ENCODE data around the gene PELI3.

Gene PELI3

GRCh38 chr11:66466225-66467033 is at the start of gene PELI3:
Gene PELI3 (plus strand): TSS chr11:66466905. CDS start chr11:66468129, 1,224 bp downstream.
- H3K27ac ChIP-seq (ENCODE audit: low read depth, low read length): peak within 1 kb of the TSS; percentile 46
- peak within 1 kb of the TSS; percentile 54 to 81 (median 78) for H3K4me3 ChIP-seq (ENCODE audit: low read depth in 1 of 5, low read length in 5 of 5)
- H3K27me3 ChIP-seq (ENCODE audit: control insufficient read depth in 5 of 5, insufficient read depth in 4 of 5, low read length in 5 of 5): no peaks in the 10 kb centered on the region
- peak within 1 kb of the TSS in 4 of 5 donors; percentile 68 to 82 (median 70) for H3K9ac ChIP-seq (ENCODE audit: low read length in 5 of 5)
- H3K9me3 ChIP-seq (ENCODE audit: control insufficient read depth in 5 of 5, low read length in 5 of 5): peaks cover 0 to 6% (median 0%) of the 10 kb centered on the region in 5 donors
- peaks cover 2 to 25% (median 19%) of the 10 kb centered on the region in 5 donors for H3K4me1 ChIP-seq (ENCODE audit: control insufficient read depth in 5 of 5, insufficient read depth in 5 of 5, low read length in 5 of 5)
- peaks cover 0 to 11% (median 6%) of the 10 kb centered on the region in 5 donors for H3K36me3 ChIP-seq (ENCODE audit: control insufficient read depth in 5 of 5, insufficient read depth in 5 of 5, low read length in 5 of 5)

GRCh38 chr11:66417000-66417399 is 49.7 kb upstream of the PELI3 start:
- Histone ChIP-seq H3K4me3 (ENCODE audit: low read depth in 1 of 5, low read length in 5 of 5) (no peak overlapping the region), H3K9ac (ENCODE audit: low read length in 5 of 5) (no peak overlapping the region), H3K27ac (ENCODE audit: low read depth, low read length) (no peak overlapping the region), H3K4me1 (ENCODE audit: control insufficient read depth in 5 of 5, insufficient read depth in 5 of 5, low read length in 5 of 5) (peaks cover 2 to 11% (median 6%) of the 10 kb centered on the region in 5 donors), H3K9me3 (ENCODE audit: control insufficient read depth in 5 of 5, low read length in 5 of 5) (no peaks in the 10 kb centered on the region), H3K36me3 (ENCODE audit: control insufficient read depth in 5 of 5, insufficient read depth in 5 of 5, low read length in 5 of 5) (no peaks in the 10 kb centered on the region), H3K27me3 (ENCODE audit: control insufficient read depth in 5 of 5, insufficient read depth in 4 of 5, low read length in 5 of 5) (peaks cover 0 to 35% (median 24%) of the 10 kb centered on the region in 5 donors)

GRCh38 chr11:66418168-66418985 is 48.3 kb upstream of the PELI3 start:
- H3K9me3 ChIP-seq (ENCODE audit: control insufficient read depth in 5 of 5, low read length in 5 of 5): no peaks in the 10 kb centered on the region
- H3K4me1 ChIP-seq (ENCODE audit: control insufficient read depth in 5 of 5, insufficient read depth in 5 of 5, low read length in 5 of 5): peaks cover 2 to 11% (median 6%) of the 10 kb centered on the region in 5 donors
- H3K27me3 ChIP-seq (ENCODE audit: control insufficient read depth in 5 of 5, insufficient read depth in 4 of 5, low read length in 5 of 5): peaks cover 0 to 31% (median 19%) of the 10 kb centered on the region in 5 donors
- no peak overlapping the region for H3K9ac ChIP-seq (ENCODE audit: low read length in 5 of 5)
- no peak overlapping the region for H3K4me3 ChIP-seq (ENCODE audit: low read depth in 1 of 5, low read length in 5 of 5)
- H3K27ac ChIP-seq (ENCODE audit: low read depth, low read length): no peak overlapping the region
- H3K36me3 ChIP-seq (ENCODE audit: control insufficient read depth in 5 of 5, insufficient read depth in 5 of 5, low read length in 5 of 5): no peaks in the 10 kb centered on the region

- no peak overlapping the region for H3K9ac ChIP-seq (ENCODE audit: low read length in 5 of 5)
- peaks cover 2 to 11% (median 6%) of the 10 kb centered on the region in 5 donors for H3K4me1 ChIP-seq (ENCODE audit: control insufficient read depth in 5 of 5, insufficient read depth in 5 of 5, low read length in 5 of 5)
- no peak overlapping the region for H3K27ac ChIP-seq (ENCODE audit: low read depth, low read length)
- H3K27me3 ChIP-seq (ENCODE audit: control insufficient read depth in 5 of 5, insufficient read depth in 4 of 5, low read length in 5 of 5): peaks cover 0 to 25% (median 17%) of the 10 kb centered on the region in 5 donors
- H3K36me3 ChIP-seq (ENCODE audit: control insufficient read depth in 5 of 5, insufficient read depth in 5 of 5, low read length in 5 of 5): no peaks in the 10 kb centered on the region
- H3K9me3 ChIP-seq (ENCODE audit: control insufficient read depth in 5 of 5, low read length in 5 of 5): no peaks in the 10 kb centered on the region
- no peak overlapping the region for H3K4me3 ChIP-seq (ENCODE audit: low read depth in 1 of 5, low read length in 5 of 5)
These were observed 47.8 kb upstream of the PELI3 start for GRCh38 chr11:66418986-66419308.

GRCh38 chr11:66419825-66420224 is 46.9 kb upstream of the PELI3 start:
- Histone ChIP-seq H3K27me3 (ENCODE audit: control insufficient read depth in 5 of 5, insufficient read depth in 4 of 5, low read length in 5 of 5) (peaks cover 0 to 20% (median 12%) of the 10 kb centered on the region in 5 donors), H3K9ac (ENCODE audit: low read length in 5 of 5) (no peak overlapping the region), H3K4me3 (ENCODE audit: low read depth in 1 of 5, low read length in 5 of 5) (no peak overlapping the region), H3K36me3 (ENCODE audit: control insufficient read depth in 5 of 5, insufficient read depth in 5 of 5, low read length in 5 of 5) (no peaks in the 10 kb centered on the region), H3K27ac (ENCODE audit: low read depth, low read length) (no peak overlapping the region), H3K9me3 (ENCODE audit: control insufficient read depth in 5 of 5, low read length in 5 of 5) (no peaks in the 10 kb centered on the region), H3K4me1 (ENCODE audit: control insufficient read depth in 5 of 5, insufficient read depth in 5 of 5, low read length in 5 of 5) (peaks cover 2 to 11% (median 6%) of the 10 kb centered on the region in 5 donors)

- Histone ChIP-seq H3K4me3 (ENCODE audit: low read depth in 1 of 5, low read length in 5 of 5) (no peak within 1 kb of the TSS), H3K27me3 (ENCODE audit: control insufficient read depth in 5 of 5, insufficient read depth in 4 of 5, low read length in 5 of 5) (peaks cover 0 to 19% (median 9%) of the 10 kb centered on the region in 5 donors), H3K27ac (ENCODE audit: low read depth, low read length) (no peak within 1 kb of the TSS), H3K4me1 (ENCODE audit: control insufficient read depth in 5 of 5, insufficient read depth in 5 of 5, low read length in 5 of 5) (peaks cover 2 to 11% (median 6%) of the 10 kb centered on the region in 5 donors), H3K36me3 (ENCODE audit: control insufficient read depth in 5 of 5, insufficient read depth in 5 of 5, low read length in 5 of 5) (no peaks in the 10 kb centered on the region), H3K9ac (ENCODE audit: low read length in 5 of 5) (no peak within 1 kb of the TSS), H3K9me3 (ENCODE audit: control insufficient read depth in 5 of 5, low read length in 5 of 5) (no peaks in the 10 kb centered on the region)
These were observed 45.8 kb upstream of the PELI3 start, which contains the start of gene NPAS4 for GRCh38 chr11:66420671-66421476. Gene NPAS4 (plus strand): TSS chr11:66421035. CDS start chr11:66421180, 145 bp downstream.

- H3K27ac ChIP-seq (ENCODE audit: low read depth, low read length): no peak overlapping the region
- no peaks in the 10 kb centered on the region for H3K9me3 ChIP-seq (ENCODE audit: control insufficient read depth in 5 of 5, low read length in 5 of 5)
- no peak overlapping the region for H3K4me3 ChIP-seq (ENCODE audit: low read depth in 1 of 5, low read length in 5 of 5)
- peaks cover 0 to 16% (median 2%) of the 10 kb centered on the region in 5 donors for H3K27me3 ChIP-seq (ENCODE audit: control insufficient read depth in 5 of 5, insufficient read depth in 4 of 5, low read length in 5 of 5)
- no peak overlapping the region for H3K9ac ChIP-seq (ENCODE audit: low read length in 5 of 5)
- H3K4me1 ChIP-seq (ENCODE audit: control insufficient read depth in 5 of 5, insufficient read depth in 5 of 5, low read length in 5 of 5): peaks cover 2 to 11% (median 6%) of the 10 kb centered on the region in 5 donors
- no peaks in the 10 kb centered on the region for H3K36me3 ChIP-seq (ENCODE audit: control insufficient read depth in 5 of 5, insufficient read depth in 5 of 5, low read length in 5 of 5)
These were observed 45.1 kb upstream of the PELI3 start for GRCh38 chr11:66421492-66422205.

- Histone ChIP-seq H3K9me3 (ENCODE audit: control insufficient read depth in 5 of 5, low read length in 5 of 5) (no peaks in the 10 kb centered on the region), H3K9ac (ENCODE audit: low read length in 5 of 5) (no peak overlapping the region), H3K4me3 (ENCODE audit: low read depth in 1 of 5, low read length in 5 of 5) (no peak overlapping the region), H3K36me3 (ENCODE audit: control insufficient read depth in 5 of 5, insufficient read depth in 5 of 5, low read length in 5 of 5) (no peaks in the 10 kb centered on the region), H3K4me1 (ENCODE audit: control insufficient read depth in 5 of 5, insufficient read depth in 5 of 5, low read length in 5 of 5) (peaks cover 0 to 2% (median 0%) of the 10 kb centered on the region in 5 donors), H3K27ac (ENCODE audit: low read depth, low read length) (no peak overlapping the region), H3K27me3 (ENCODE audit: control insufficient read depth in 5 of 5, insufficient read depth in 4 of 5, low read length in 5 of 5) (peaks cover 0 to 5% (median 0%) of the 10 kb centered on the region in 5 donors)
These were observed 40.4 kb upstream of the PELI3 start for GRCh38 chr11:66426314-66426713.

- Histone ChIP-seq H3K4me1 (ENCODE audit: control insufficient read depth in 5 of 5, insufficient read depth in 5 of 5, low read length in 5 of 5) (no peaks in the 10 kb centered on the region), H3K9ac (ENCODE audit: low read length in 5 of 5) (no peak overlapping the region), H3K27ac (ENCODE audit: low read depth, low read length) (no peak overlapping the region), H3K9me3 (ENCODE audit: control insufficient read depth in 5 of 5, low read length in 5 of 5) (no peaks in the 10 kb centered on the region), H3K27me3 (ENCODE audit: control insufficient read depth in 5 of 5, insufficient read depth in 4 of 5, low read length in 5 of 5) (peaks cover 0 to 5% (median 0%) of the 10 kb centered on the region in 5 donors), H3K4me3 (ENCODE audit: low read depth in 1 of 5, low read length in 5 of 5) (no peak overlapping the region), H3K36me3 (ENCODE audit: control insufficient read depth in 5 of 5, insufficient read depth in 5 of 5, low read length in 5 of 5) (peaks cover 0 to 9% (median 0%) of the 10 kb centered on the region in 5 donors)
These were observed 37.8 kb upstream of the PELI3 start for GRCh38 chr11:66428933-66429332.

Measured in subcutaneous abdominal adipose tissue (tissue), 5 donors.